Measurements from ENCODE around the gene ISG20L2.

The ISG20L2 gene

GRCh38 chr1:156738407-156738806, 9.8 kb upstream of the ISG20L2 start:
- no peak for TF ChIP-seq CTCF (conservative IDR thresholded peaks at IDR 0.05)
- H3K27ac ChIP-seq: no peak overlapping the region

- no peak for TF ChIP-seq CTCF (conservative IDR thresholded peaks at IDR 0.05)
- no peak overlapping the region for H3K27ac ChIP-seq
Observed at GRCh38 chr1:156733989-156734584, 5.5 kb upstream of the ISG20L2 start.

GRCh38 chr1:156727926-156728598, 504 bp downstream of the ISG20L2 start, which contains the start of gene METTL25B:
Gene METTL25B, plus strand, starts transcription at chr1:156728469. Its CDS starts 636 bp downstream, at chr1:156729105.
- H3K27ac ChIP-seq: peak within 1 kb of the TSS; percentile 91
- TF ChIP-seq CTCF (conservative IDR thresholded peaks at IDR 0.05): no peak

- no peak for TF ChIP-seq CTCF (conservative IDR thresholded peaks at IDR 0.05)
- peak overlapping the region; percentile 91 for H3K27ac ChIP-seq
Observed at GRCh38 chr1:156727492-156727891, 1.1 kb downstream of the ISG20L2 start.

- peak overlapping the region; percentile 91; the same call in 1 of the 2 replicates for H3K27ac ChIP-seq
- no peak; the same call in 1 of the 2 replicates for TF ChIP-seq CTCF (conservative IDR thresholded peaks at IDR 0.05)
Observed at GRCh38 chr1:156726549-156727226, 1.9 kb downstream of the ISG20L2 start.

GRCh38 chr1:156725683-156726280, 2.8 kb downstream of the ISG20L2 start:
- peak; percentile 92 for TF ChIP-seq CTCF (conservative IDR thresholded peaks at IDR 0.05)
- peak overlapping the region; percentile 91; the same call in 1 of the 2 replicates for H3K27ac ChIP-seq

GRCh38 chr1:156721535-156721934, 7.0 kb downstream of the ISG20L2 start:
- TF ChIP-seq CTCF (conservative IDR thresholded peaks at IDR 0.05): no peak
- no peak overlapping the region for H3K27ac ChIP-seq
